H1 (cell line): ENCODE data around the gene RBBP6. TPM values are rescaled to one million over a fixed set of nuclear protein-coding genes. Genes with fewer than 3 reads are reported as not detected.

Source experiments
- ATF3 ChIP-seq: IDR thresholded peaks from 2 replicates; pipeline ENCODE4 v1.6.1; 2011; ENCODE audit warnings: low read depth, mild to moderate bottlenecking, low read length; ENCODE audit not compliant: insufficient read depth
- BACH1 ChIP-seq: IDR thresholded peaks from 2 replicates; pipeline ENCODE4 v1.6.1; 2012; ENCODE audit warnings: low read length, improper control_type of control experiment
- CHD2 ChIP-seq: IDR thresholded peaks from 2 replicates; pipeline ENCODE4 v1.6.1; 2012; ENCODE audit warnings: low read length, improper control_type of control experiment
- CHD7 ChIP-seq: fragments of 300-600 bp; sonication (generic); IDR thresholded peaks from 2 replicates; pipeline ENCODE4 v1.7.1; 2012; ENCODE audit warnings: low read length, moderate library complexity, mild to moderate bottlenecking, inconsistent platforms; ENCODE audit not compliant: insufficient replicate concordance
- CREB1 ChIP-seq: IDR thresholded peaks from 2 replicates; pipeline ENCODE4 v1.6.1; 2012; ENCODE audit warnings: inconsistent platforms
- E2F6 ChIP-seq: IDR thresholded peaks from 2 replicates; pipeline ENCODE4 v1.6.1; 2012; ENCODE audit warnings: inconsistent platforms
- EP300 ChIP-seq, 2 experiments: IDR thresholded peaks; 1 replicate in 1 of 2; 2 replicates in 1 of 2; pipeline ENCODE4 v1.6.1; 2011 to 2012; ENCODE audit warnings: low read depth in 2 of 2, low read length in 2 of 2, mild to moderate bottlenecking in 2 of 2, borderline replicate concordance in 1 of 2, inconsistent platforms in 1 of 2, moderate library complexity in 1 of 2
- GTF2F1 ChIP-seq: IDR thresholded peaks from 2 replicates; pipeline ENCODE4 v1.6.1; 2012; ENCODE audit warnings: low read depth, low read length, improper control_type of control experiment, borderline replicate concordance
- NANOG ChIP-seq: IDR thresholded peaks from 2 replicates; pipeline ENCODE4 v1.6.1; 2011; ENCODE audit warnings: low read length, low read depth, mild to moderate bottlenecking, inconsistent platforms; ENCODE audit not compliant: insufficient read depth, poor library complexity, severe bottlenecking
- TAF1 ChIP-seq: IDR thresholded peaks from 2 replicates; pipeline ENCODE4 v1.6.1; 2011; ENCODE audit warnings: mild to moderate bottlenecking, low read depth, low read length
- ZNF274 ChIP-seq: IDR thresholded peaks from 2 replicates; pipeline ENCODE4 v1.7.0; 2012; ENCODE audit warnings: low read length, borderline replicate concordance; ENCODE audit errors: extremely low read depth
- polyA plus RNA-seq, 7 experiments: library from polyadenylated mRNA; depleted of rRNA in 3 of 7; stranded (reverse) in 5 of 7; unstranded in 2 of 7; fragments of >200 nt in 5 of 7; fragments of 200-250 nt in 2 of 7; gene quantifications; 1 replicate in 5 of 7; 2 replicates in 1 of 7; 4 replicates in 1 of 7; pipeline versions ENCODE4 v1.2.1 to v1.2.3, GENCODE V29; 2011 to 2013; ENCODE audit warnings: missing spikeins in 2 of 7, mixed read lengths in 2 of 7
- total RNA-seq: library from RNA; stranded (reverse); fragmentation: NEBNext Ultra II Directional; extraction: Animal tissue kit (Norgen Biotek cat#: 25700); gene quantifications from 2 replicates; pipeline ENCODE4 v1.2.1, GENCODE V29; 2021

RBBP6 gene
- total and polyA plus RNA-seq, 2 of the 8 experiments (the other 6 are each of a cell fraction or from before 2014, with no cell fraction given): 22.5 to 54.5 TPM

- TF ChIP-seq CHD7 (no peak), CREB1 (no peak), TAF1 (no peak), NANOG (no peak), BACH1 (no peak), E2F6 (no peak), ZNF274 (no peak), ATF3 (no peak), EP300 (IDR thresholded peaks at IDR 0.05; ENCODE audit: borderline replicate concordance in 1 of 2, low read depth in 2 of 2, low read length in 2 of 2) (no peak), GTF2F1 (no peak), CHD2 (no peak)
These were observed 25.3 kb upstream of the RBBP6 start (continued) for GRCh38 chr16:24514096-24514495.
